ENCODE results near the gene DHRS13.
"Not testable (repeated sequence)": the region's sequence is repeated elsewhere in the genome, so short reads cannot be mapped to it uniquely, and the experiment has no call there.

Gene DHRS13

GRCh38 chr17:28882154-28882895 lies 20.6 kb downstream of the DHRS13 start:
- ATAC-seq = no peak

GRCh38 chr17:28881533-28882056 lies 21.3 kb downstream of the DHRS13 start:
- DNase-seq = no peak
- ATAC-seq = no peak

More at GRCh38 chr17:28882154-28882895, 20.6 kb downstream of the DHRS13 start:
- no peak for DNase-seq

- DNase-seq (no peak), ATAC-seq (no peak)
These were observed 22.3 kb downstream of the DHRS13 start for GRCh38 chr17:28880572-28880945.

- ATAC-seq (no peak), DNase-seq (no peak)
These were observed 22.9 kb downstream of the DHRS13 start for GRCh38 chr17:28879886-28880571.

GRCh38 chr17:28878981-28879380 lies 23.9 kb downstream of the DHRS13 start:
- DNase-seq (peak; percentile 39), ATAC-seq (no peak)

GRCh38 chr17:28878158-28878910 lies 24.5 kb downstream of the DHRS13 start:
- DNase-seq = no peak
- peak; percentile 60 for ATAC-seq

GRCh38 chr17:28877150-28877711 lies 25.6 kb downstream of the DHRS13 start:
- ATAC-seq = not testable (repeated sequence)

GRCh38 chr17:28875848-28876550 lies 26.9 kb downstream of the DHRS13 start:
- peak; percentile 59 for ATAC-seq
- no peak for DNase-seq

More at GRCh38 chr17:28877150-28877711, 25.6 kb downstream of the DHRS13 start:
- DNase-seq = not testable (repeated sequence)

- no peak for ATAC-seq
- DNase-seq = no peak
These were observed 28.1 kb downstream of the DHRS13 start for GRCh38 chr17:28874750-28875149.

GRCh38 chr17:28873839-28874238 lies 29.0 kb downstream of the DHRS13 start:
- ATAC-seq = no peak

GRCh38 chr17:28871056-28871579 lies 31.8 kb downstream of the DHRS13 start:
- ATAC-seq = peak; percentile 70
- DNase-seq = peak; percentile 38

More at GRCh38 chr17:28873839-28874238, 29.0 kb downstream of the DHRS13 start:
- DNase-seq = no peak

GRCh38 chr17:28867276-28867675 lies 35.6 kb downstream of the DHRS13 start:
- ATAC-seq (no peak), DNase-seq (no peak)

- ATAC-seq = no peak
- no peak for DNase-seq
These were observed 36.7 kb downstream of the DHRS13 start for GRCh38 chr17:28865946-28866752.

- DNase-seq = no peak
- no peak for ATAC-seq
These were observed 37.7 kb downstream of the DHRS13 start for GRCh38 chr17:28864991-28865849.

- ATAC-seq (no peak), DNase-seq (no peak)
These were observed 38.9 kb downstream of the DHRS13 start for GRCh38 chr17:28863953-28864352.

- ATAC-seq (no peak), DNase-seq (no peak)
These were observed 40.3 kb downstream of the DHRS13 start for GRCh38 chr17:28862561-28862960.

- ATAC-seq = no peak
- DNase-seq = no peak
These were observed 41.3 kb downstream of the DHRS13 start for GRCh38 chr17:28861393-28862203.

- DNase-seq = no peak
- ATAC-seq = no peak
These were observed 42.5 kb downstream of the DHRS13 start for GRCh38 chr17:28860363-28860808.

All from stimulated activated naive CD8-positive, alpha-beta T cell treated with anti-CD3 and anti-CD28 coated beads, Interleukin-15, Interleukin-2, amounts not matched to agents 100 U/mL and 50 U/mL, for 24 hours (primary cell).